GM12874 (cell line): ENCODE measurements around the gene KLK5.

Experiments
- TF ChIP-seq, protein P1 (sequence below): IDR thresholded peaks from 2 replicates; pipeline ENCODE4 v1.5.1; 2011; ENCODE audit warnings: low read depth, mild to moderate bottlenecking, control low read depth, low read length, moderate library complexity; ENCODE audit not compliant: insufficient read depth

KLK5 gene

DNA sequence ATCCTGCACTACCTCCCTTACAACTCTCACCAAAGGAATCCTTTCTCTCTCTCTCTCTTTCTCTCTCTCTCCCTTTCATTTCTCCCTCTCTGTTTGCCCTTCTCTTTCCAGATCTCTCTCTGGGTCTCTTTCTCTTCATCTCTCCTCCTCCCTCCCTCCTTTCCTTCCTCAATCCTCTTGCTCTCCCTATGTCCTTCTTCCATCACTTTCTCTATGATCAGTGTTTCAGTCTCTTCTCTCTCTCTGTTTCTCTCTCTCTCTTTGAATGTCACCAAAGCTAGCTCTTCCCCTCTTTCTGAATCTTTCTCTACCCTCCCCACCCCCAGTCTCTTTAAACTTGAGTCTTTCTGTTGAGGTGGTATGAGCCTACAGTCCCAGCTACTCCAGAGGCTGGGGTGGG is 21.8 kb downstream of the KLK5 start:
- TF ChIP-seq, protein P1, sequence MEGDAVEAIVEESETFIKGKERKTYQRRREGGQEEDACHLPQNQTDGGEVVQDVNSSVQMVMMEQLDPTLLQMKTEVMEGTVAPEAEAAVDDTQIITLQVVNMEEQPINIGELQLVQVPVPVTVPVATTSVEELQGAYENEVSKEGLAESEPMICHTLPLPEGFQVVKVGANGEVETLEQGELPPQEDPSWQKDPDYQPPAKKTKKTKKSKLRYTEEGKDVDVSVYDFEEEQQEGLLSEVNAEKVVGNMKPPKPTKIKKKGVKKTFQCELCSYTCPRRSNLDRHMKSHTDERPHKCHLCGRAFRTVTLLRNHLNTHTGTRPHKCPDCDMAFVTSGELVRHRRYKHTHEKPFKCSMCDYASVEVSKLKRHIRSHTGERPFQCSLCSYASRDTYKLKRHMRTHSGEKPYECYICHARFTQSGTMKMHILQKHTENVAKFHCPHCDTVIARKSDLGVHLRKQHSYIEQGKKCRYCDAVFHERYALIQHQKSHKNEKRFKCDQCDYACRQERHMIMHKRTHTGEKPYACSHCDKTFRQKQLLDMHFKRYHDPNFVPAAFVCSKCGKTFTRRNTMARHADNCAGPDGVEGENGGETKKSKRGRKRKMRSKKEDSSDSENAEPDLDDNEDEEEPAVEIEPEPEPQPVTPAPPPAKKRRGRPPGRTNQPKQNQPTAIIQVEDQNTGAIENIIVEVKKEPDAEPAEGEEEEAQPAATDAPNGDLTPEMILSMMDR, result no peak

DNA sequence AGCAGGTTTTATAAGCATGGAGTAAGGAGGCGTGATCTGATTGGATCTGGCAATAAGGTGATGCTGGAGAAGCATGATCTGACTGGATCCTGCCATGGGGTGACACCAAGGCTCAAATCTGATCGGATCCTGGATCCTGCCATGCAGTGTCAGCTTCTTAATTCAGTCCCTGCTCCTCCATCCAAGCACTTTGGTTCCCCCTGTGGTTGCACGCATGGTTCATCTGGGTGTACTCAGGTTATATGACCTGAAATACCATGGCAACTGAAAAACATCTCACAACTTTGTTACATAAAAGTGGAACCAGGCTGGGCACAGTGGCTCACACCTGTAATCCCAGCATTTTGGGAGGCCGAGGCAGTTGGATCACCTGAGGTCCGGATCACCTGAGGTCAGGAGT is 24.0 kb downstream of the KLK5 start:
- TF ChIP-seq, protein P1, result no peak

DNA sequence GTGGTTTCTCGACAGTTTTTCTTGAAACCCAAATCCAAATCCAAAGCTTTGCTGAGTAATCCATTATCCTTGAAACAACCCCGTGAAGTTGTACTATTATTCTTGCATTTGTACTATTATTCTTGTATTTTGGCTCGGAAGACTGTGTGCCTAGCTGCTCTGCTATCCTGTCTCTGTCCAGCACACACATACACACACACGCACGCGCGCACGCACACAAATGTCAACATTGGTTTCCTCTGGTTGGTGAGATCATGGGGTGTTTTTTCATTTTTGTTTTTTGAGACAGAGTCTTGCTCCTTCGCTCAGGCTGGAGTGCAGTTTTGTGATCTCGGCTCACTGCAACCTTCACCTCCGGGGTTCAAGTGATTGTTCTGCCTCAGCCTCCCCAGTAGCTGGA is 26.7 kb downstream of the KLK5 start:
- TF ChIP-seq, protein P1, result no peak

DNA sequence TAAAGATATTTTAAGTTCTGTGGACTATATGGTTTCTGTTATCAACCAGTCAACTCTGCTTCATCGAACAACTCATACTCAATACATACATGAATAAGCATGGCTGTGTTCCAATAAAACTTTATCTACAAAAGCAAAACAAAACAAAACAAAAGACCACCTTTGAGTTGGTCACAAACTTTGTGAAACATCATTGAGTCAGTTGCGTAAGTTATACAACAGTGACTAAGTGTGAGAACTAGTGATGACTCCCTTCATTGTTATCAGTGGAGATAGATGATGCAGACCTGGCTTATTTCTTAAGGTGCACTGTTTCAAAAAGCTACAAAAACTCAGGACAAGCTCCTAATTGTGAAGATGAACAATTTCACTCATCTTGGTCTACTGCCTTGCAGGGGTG is 27.1 kb downstream of the KLK5 start:
- TF ChIP-seq, protein P1, result no peak

DNA sequence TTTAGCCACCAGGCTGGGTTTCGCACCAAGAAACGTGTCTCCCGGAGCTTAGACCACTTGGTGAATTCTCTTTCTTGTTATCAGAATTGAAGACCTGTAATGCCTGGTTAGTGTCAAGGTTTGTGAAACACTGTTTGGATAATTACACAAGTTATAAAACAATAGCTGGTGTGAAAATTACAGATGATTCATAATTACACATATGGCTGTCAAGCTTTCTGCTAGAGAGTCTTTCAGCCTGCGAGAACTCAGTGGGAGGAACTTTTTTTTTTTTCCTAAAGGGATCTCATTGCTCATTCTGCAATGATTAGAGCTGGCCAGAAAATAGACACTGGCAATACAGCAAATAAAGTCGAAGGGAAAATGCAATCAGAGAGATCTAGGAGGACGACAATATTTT is 28.3 kb downstream of the KLK5 start:
- TF ChIP-seq, protein P1, result no peak

DNA sequence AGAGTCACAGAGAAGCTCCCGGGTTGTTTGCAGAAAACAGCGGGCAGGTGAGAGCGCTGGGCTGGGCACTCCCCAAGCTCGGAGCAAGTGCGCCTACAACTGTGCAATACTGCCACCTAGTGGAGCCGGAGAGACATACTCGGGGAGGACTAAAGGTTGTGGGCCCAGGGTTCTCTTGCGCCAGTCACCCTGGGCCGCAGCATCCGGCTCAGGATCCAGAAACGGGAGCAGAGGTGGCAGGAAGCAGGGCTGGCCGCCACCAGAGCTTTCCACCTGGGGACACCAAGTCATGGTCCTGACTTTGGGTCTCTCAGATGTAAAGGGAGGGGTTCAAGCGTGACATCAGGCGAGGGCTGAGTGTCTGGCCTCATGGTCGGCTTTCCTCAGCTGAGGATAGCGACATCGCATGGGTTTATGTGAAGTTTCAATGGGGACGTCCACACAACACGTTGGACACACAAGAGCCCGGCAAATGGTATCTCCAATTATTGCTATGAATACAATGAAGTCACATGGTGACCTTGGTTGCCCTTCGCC is 30.5 kb downstream of the KLK5 start:
- TF ChIP-seq, protein P1, result peak; percentile 87

DNA sequence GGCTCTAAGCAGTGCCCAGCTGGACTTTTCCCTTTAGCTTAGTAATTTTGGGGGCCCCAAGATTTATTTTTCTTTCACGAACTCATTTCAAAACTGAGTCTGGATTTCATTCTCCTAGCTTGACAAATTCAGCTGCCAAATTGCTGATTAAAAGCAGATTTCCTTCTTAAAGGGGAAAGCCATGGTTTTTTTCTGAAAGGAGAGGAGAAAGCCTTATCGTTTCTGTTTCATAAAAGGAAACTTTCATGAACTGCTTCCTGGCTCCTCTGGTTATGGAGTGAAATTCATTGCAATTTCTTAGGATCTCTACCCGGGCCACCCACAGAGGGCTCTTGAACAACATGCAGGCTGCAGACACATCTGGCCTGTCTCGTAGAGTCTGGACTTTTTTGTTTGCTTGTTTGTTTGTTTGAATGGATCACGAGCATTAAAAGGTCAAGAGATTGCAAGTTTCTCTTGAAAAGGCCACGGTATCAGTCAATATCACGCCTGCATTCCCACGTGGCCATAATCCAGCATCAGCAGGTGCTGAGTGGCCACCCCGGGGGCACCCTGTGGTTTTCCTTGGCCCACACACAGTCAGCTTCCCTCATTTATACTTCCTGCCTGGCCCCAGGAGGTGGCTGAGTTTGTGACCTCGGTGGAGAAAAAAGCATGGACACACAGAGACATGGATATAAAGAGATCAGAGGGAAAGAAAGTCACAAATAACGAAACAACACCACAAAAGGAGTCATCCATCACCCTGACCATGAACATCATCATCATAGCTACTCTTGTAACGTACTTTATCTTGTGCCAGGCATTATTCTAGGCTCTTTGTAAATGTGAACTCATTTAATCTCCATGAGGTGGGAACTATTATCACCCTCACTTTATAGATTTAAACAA is 31.2 kb downstream of the KLK5 start:
- TF ChIP-seq, protein P1, result no peak
